ENCODE measurements around the gene FOXP4.

DNA sequence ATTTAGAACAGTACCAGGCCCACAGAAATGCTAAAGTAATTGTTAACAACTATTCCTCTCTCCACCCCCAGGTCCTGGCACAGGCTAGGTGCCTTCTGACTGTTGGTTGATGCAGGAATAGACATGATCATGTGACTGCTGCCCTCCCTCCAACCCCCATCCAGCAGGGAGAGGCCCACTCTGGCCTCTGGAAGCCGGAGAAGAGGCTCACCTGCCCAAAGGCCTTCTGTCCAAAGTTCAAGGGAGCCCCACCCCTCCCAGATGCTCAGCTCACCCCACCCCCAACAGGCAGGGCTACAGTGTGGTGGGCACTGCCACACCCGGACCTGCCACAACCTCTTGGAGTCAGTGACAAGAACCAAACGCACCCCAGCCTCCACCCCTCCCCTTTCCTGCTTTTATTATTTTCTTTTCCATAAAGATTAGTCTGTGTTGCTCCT, 26.9 kb upstream of the FOXP4 start:
- TF ChIP-seq CTCF (IDR thresholded peaks at IDR 0.05) (no peak), POLR2A (IDR thresholded peaks at IDR 0.05) (no peak)

All from body of pancreas (tissue), 4 donors.